ENCODE data around the gene RCL1.
"Not testable (repeated sequence)": the region's sequence is repeated elsewhere in the genome, so short reads cannot be mapped to it uniquely, and the experiment has no call there.

GRCh38 chr9:4754530-4754929, 38.2 kb upstream of the RCL1 start:
- TF ChIP-seq, protein P1, sequence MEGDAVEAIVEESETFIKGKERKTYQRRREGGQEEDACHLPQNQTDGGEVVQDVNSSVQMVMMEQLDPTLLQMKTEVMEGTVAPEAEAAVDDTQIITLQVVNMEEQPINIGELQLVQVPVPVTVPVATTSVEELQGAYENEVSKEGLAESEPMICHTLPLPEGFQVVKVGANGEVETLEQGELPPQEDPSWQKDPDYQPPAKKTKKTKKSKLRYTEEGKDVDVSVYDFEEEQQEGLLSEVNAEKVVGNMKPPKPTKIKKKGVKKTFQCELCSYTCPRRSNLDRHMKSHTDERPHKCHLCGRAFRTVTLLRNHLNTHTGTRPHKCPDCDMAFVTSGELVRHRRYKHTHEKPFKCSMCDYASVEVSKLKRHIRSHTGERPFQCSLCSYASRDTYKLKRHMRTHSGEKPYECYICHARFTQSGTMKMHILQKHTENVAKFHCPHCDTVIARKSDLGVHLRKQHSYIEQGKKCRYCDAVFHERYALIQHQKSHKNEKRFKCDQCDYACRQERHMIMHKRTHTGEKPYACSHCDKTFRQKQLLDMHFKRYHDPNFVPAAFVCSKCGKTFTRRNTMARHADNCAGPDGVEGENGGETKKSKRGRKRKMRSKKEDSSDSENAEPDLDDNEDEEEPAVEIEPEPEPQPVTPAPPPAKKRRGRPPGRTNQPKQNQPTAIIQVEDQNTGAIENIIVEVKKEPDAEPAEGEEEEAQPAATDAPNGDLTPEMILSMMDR (IDR thresholded peaks at IDR 0.05; ENCODE audit: low read depth, low read length), result not testable (repeated sequence)
- not testable (repeated sequence) for TF ChIP-seq EZH2phosphoT487 (IDR thresholded peaks at IDR 0.05; ENCODE audit: low read depth)
